SK-N-SH (cell line): ENCODE data around the gene HAUS3.

Source experiments
- EP300 ChIP-seq, 2 experiments: IDR thresholded peaks; 2 replicates each; pipeline versions ENCODE4 v1.4.0 to v1.6.1; 2012; ENCODE audit warnings: borderline replicate concordance in 1 of 2, low read depth in 1 of 2, low read length in 1 of 2
- EZH2phosphoT487 ChIP-seq: fragments of 200-600 bp; sonication (generic); IDR thresholded peaks from 2 replicates; pipeline ENCODE4 v1.6.1; 2017; ENCODE audit warnings: low read depth, mixed run types, mild to moderate bottlenecking, antibody characterized with exemption, moderate library complexity, borderline replicate concordance
- GABPA ChIP-seq: IDR thresholded peaks from 2 replicates; pipeline ENCODE4 v1.4.0; 2012; ENCODE audit warnings: low read depth, mild to moderate bottlenecking
- MAX ChIP-seq: IDR thresholded peaks from 2 replicates; pipeline ENCODE4 v1.4.0; 2012; ENCODE audit warnings: low read depth
- MEF2A ChIP-seq: IDR thresholded peaks from 2 replicates; pipeline ENCODE4 v1.4.0; 2012; ENCODE audit warnings: low read depth, borderline replicate concordance
- POLR2AphosphoS5 ChIP-seq: IDR thresholded peaks from 2 replicates; pipeline ENCODE4 v1.6.1; 2012; ENCODE audit warnings: low read depth, low read length
- TAF1 ChIP-seq: IDR thresholded peaks from 2 replicates; pipeline ENCODE4 v1.6.1; 2012; ENCODE audit warnings: low read depth, mild to moderate bottlenecking, low read length, moderate library complexity, borderline replicate concordance
- TEAD4 ChIP-seq: IDR thresholded peaks from 2 replicates; pipeline ENCODE4 v1.4.0; 2012; ENCODE audit warnings: mild to moderate bottlenecking, borderline replicate concordance; ENCODE audit not compliant: insufficient read depth
- ZBTB33 ChIP-seq: IDR thresholded peaks from 2 replicates; pipeline ENCODE4 v1.4.0; 2012; ENCODE audit warnings: low read depth, borderline replicate concordance
- TF ChIP-seq, protein P1 (sequence below): fragments of 200-600 bp; sonication (generic); IDR thresholded peaks from 2 replicates; pipeline ENCODE4 v1.6.1; 2017; ENCODE audit warnings: antibody characterized with exemption, mild to moderate bottlenecking, moderate library complexity
- TF ChIP-seq, protein P2 (sequence below): IDR thresholded peaks from 2 replicates; pipeline ENCODE4 v1.4.0; 2012; ENCODE audit warnings: low read depth, borderline replicate concordance
- TF ChIP-seq, protein P3 (sequence below): IDR thresholded peaks from 2 replicates; pipeline ENCODE4 v1.6.1; 2012; ENCODE audit warnings: mild to moderate bottlenecking, low read depth, low read length, moderate library complexity
- TF ChIP-seq, protein P4 (sequence below): fragments of 150-350 bp; IDR thresholded peaks from 2 replicates; pipeline ENCODE4 v1.6.1; 2017; ENCODE audit warnings: antibody characterized with exemption, low read length, low read depth, borderline replicate concordance

- TF ChIP-seq, protein P1, sequence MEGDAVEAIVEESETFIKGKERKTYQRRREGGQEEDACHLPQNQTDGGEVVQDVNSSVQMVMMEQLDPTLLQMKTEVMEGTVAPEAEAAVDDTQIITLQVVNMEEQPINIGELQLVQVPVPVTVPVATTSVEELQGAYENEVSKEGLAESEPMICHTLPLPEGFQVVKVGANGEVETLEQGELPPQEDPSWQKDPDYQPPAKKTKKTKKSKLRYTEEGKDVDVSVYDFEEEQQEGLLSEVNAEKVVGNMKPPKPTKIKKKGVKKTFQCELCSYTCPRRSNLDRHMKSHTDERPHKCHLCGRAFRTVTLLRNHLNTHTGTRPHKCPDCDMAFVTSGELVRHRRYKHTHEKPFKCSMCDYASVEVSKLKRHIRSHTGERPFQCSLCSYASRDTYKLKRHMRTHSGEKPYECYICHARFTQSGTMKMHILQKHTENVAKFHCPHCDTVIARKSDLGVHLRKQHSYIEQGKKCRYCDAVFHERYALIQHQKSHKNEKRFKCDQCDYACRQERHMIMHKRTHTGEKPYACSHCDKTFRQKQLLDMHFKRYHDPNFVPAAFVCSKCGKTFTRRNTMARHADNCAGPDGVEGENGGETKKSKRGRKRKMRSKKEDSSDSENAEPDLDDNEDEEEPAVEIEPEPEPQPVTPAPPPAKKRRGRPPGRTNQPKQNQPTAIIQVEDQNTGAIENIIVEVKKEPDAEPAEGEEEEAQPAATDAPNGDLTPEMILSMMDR = no peak
- TF ChIP-seq, protein P2, sequence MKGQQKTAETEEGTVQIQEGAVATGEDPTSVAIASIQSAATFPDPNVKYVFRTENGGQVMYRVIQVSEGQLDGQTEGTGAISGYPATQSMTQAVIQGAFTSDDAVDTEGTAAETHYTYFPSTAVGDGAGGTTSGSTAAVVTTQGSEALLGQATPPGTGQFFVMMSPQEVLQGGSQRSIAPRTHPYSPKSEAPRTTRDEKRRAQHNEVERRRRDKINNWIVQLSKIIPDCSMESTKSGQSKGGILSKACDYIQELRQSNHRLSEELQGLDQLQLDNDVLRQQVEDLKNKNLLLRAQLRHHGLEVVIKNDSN = no peak
- TF ChIP-seq, protein P3, sequence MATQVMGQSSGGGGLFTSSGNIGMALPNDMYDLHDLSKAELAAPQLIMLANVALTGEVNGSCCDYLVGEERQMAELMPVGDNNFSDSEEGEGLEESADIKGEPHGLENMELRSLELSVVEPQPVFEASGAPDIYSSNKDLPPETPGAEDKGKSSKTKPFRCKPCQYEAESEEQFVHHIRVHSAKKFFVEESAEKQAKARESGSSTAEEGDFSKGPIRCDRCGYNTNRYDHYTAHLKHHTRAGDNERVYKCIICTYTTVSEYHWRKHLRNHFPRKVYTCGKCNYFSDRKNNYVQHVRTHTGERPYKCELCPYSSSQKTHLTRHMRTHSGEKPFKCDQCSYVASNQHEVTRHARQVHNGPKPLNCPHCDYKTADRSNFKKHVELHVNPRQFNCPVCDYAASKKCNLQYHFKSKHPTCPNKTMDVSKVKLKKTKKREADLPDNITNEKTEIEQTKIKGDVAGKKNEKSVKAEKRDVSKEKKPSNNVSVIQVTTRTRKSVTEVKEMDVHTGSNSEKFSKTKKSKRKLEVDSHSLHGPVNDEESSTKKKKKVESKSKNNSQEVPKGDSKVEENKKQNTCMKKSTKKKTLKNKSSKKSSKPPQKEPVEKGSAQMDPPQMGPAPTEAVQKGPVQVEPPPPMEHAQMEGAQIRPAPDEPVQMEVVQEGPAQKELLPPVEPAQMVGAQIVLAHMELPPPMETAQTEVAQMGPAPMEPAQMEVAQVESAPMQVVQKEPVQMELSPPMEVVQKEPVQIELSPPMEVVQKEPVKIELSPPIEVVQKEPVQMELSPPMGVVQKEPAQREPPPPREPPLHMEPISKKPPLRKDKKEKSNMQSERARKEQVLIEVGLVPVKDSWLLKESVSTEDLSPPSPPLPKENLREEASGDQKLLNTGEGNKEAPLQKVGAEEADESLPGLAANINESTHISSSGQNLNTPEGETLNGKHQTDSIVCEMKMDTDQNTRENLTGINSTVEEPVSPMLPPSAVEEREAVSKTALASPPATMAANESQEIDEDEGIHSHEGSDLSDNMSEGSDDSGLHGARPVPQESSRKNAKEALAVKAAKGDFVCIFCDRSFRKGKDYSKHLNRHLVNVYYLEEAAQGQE = no peak
- no peak for TF ChIP-seq POLR2AphosphoS5
- TF ChIP-seq MEF2A = no peak
- TF ChIP-seq MAX = no peak
- no peak for TF ChIP-seq TEAD4
- TF ChIP-seq EZH2phosphoT487 = no peak
- TF ChIP-seq, protein P4, sequence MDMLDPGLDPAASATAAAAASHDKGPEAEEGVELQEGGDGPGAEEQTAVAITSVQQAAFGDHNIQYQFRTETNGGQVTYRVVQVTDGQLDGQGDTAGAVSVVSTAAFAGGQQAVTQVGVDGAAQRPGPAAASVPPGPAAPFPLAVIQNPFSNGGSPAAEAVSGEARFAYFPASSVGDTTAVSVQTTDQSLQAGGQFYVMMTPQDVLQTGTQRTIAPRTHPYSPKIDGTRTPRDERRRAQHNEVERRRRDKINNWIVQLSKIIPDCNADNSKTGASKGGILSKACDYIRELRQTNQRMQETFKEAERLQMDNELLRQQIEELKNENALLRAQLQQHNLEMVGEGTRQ = no peak
- no peak for TF ChIP-seq GABPA
- no peak for TF ChIP-seq ZBTB33
- TF ChIP-seq TAF1 = no peak
- TF ChIP-seq EP300 (IDR thresholded peaks at IDR 0.05; ENCODE audit: borderline replicate concordance in 1 of 2, low read depth in 1 of 2, low read length in 1 of 2) = no peak
These were observed 28.6 kb upstream of the HAUS3 start for GRCh38 chr4:2270341-2271165.
